ENCODE results near the gene SRSF1.

GRCh38 chr17:57988301-57989250, 18.5 kb downstream of the SRSF1 start:
- no peak for TF ChIP-seq HDGF (IDR thresholded peaks at IDR 0.05; ENCODE audit: borderline replicate concordance)
- TF ChIP-seq BHLHE40 (IDR thresholded peaks at IDR 0.05; ENCODE audit: borderline replicate concordance) = no peak
- no peak for TF ChIP-seq FOXA1 (IDR thresholded peaks at IDR 0.05)
- TF ChIP-seq FOXM1 (IDR thresholded peaks at IDR 0.05; ENCODE audit: borderline replicate concordance) = no peak
- no peak for TF ChIP-seq TARDBP (IDR thresholded peaks at IDR 0.05)
- peak; percentile 35 for TF ChIP-seq ELF4 (IDR thresholded peaks at IDR 0.05)
- no peak for TF ChIP-seq ZNF384 (IDR thresholded peaks at IDR 0.05)

All from HEK293T (cell line).